BLaER1 (cell line): ENCODE measurements around the gene IL17RE.
"Not testable (repeated sequence)": the region's sequence is repeated elsewhere in the genome, so short reads cannot be mapped to it uniquely, and the experiment has no call there.

ENCODE experiments used
- H3K27ac ChIP-seq: shearing (Covaris generic); formaldehyde crosslinking; 2 replicates; pipeline ENCODE4 v1.8.1; 2022
- H3K27me3 ChIP-seq: shearing (Covaris generic); formaldehyde crosslinking; 2 replicates; pipeline ENCODE4 v1.8.1; 2022
- H3K36me3 ChIP-seq: shearing (Covaris generic); formaldehyde crosslinking; 2 replicates; pipeline ENCODE4 v1.8.1; 2022
- H3K4me1 ChIP-seq: shearing (Covaris generic); formaldehyde crosslinking; 2 replicates; pipeline ENCODE4 v1.8.1; 2022
- H3K4me2 ChIP-seq: shearing (Covaris generic); formaldehyde crosslinking; 2 replicates; pipeline ENCODE4 v1.8.1; 2022
- H3K4me3 ChIP-seq: shearing (Covaris generic); formaldehyde crosslinking; 2 replicates; pipeline ENCODE4 v1.8.1; 2022
- H3K9ac ChIP-seq: shearing (Covaris generic); formaldehyde crosslinking; 2 replicates; pipeline ENCODE4 v1.8.1; 2022
- H3K9me3 ChIP-seq: shearing (Covaris generic); formaldehyde crosslinking; 2 replicates; pipeline ENCODE4 v1.8.1; 2022
- H4K20me1 ChIP-seq: shearing (Covaris generic); formaldehyde crosslinking; 2 replicates; pipeline ENCODE4 v1.8.1; 2022
- Cebpa-rat ChIP-seq: shearing (Covaris generic); IDR thresholded peaks from 2 replicates; pipeline ENCODE4 v1.8.1; 2022

IL17RE gene

DNA sequence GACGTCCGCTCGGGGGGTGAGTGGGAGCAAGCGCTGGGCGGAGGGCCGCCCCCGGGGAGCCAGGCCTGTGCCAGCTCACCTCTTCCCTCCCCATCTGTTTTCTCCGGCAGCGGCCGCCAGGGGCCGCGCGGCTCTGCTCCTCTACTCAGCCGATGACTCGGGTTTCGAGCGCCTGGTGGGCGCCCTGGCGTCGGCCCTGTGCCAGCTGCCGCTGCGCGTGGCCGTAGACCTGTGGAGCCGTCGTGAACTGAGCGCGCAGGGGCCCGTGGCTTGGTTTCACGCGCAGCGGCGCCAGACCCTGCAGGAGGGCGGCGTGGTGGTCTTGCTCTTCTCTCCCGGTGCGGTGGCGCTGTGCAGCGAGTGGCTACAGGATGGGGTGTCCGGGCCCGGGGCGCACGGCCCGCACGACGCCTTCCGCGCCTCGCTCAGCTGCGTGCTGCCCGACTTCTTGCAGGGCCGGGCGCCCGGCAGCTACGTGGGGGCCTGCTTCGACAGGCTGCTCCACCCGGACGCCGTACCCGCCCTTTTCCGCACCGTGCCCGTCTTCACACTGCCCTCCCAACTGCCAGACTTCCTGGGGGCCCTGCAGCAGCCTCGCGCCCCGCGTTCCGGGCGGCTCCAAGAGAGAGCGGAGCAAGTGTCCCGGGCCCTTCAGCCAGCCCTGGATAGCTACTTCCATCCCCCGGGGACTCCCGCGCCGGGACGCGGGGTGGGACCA lies 30.4 kb downstream of the IL17RE start:
- Histone ChIP-seq H3K36me3 (peaks cover 36% of the 10 kb centered on the region), H3K4me3 (peak overlapping the region; percentile 80), H3K4me1 (peaks cover 29% of the 10 kb centered on the region), H3K27ac (peak overlapping the region; percentile 92), H3K9me3 (no peaks in the 10 kb centered on the region), H4K20me1 (no peaks in the 10 kb centered on the region), H3K27me3 (no peaks in the 10 kb centered on the region), H3K9ac (peak overlapping the region; percentile 88), H3K4me2 (peak overlapping the region; percentile 99)
- no peak for TF ChIP-seq Cebpa-rat

DNA sequence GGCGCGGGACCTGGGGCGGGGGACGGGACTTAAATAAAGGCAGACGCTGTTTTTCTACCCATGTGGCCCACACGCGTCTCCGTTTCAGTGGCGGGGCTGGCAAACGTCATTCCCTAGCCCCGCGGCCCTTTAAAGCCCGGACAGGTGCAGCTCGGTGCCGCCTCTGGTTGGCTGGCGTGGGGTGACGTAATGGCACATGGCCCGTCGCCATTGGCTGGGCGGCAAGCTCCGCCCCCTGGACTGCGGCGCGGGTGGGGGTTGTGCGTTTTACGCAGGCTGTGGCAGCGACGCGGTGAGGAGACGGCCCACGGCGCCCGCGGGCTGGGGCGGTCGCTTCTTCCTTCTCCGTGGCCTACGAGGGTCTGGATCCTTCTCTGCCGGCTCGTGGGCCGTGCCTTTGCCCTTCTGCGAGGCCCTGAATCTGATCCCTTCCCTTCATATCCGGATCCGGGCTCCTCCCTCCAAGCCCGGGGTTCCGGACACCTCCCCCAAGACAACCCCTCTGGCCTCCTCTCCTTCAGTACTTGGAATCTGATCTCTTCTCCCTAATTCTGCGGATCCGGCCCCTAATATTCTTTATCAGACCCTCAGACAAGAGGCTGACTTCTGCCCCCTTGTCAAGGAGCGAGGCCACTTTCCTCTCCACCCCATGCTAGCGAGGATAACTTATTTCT lies 31.1 kb downstream of the IL17RE start, which contains the start of gene CRELD1:
Gene CRELD1 (plus strand): TSS at position 274 of the 674 bp plus-strand sequence. CDS start 605 bp downstream, outside the sequence.
- no peak for TF ChIP-seq Cebpa-rat
- Histone ChIP-seq H3K4me2 (peak within 1 kb of the TSS; percentile 99), H3K9me3 (no peaks in the 10 kb centered on the region), H3K4me3 (peak within 1 kb of the TSS; percentile 80), H3K27ac (peak within 1 kb of the TSS; percentile 92), H4K20me1 (no peaks in the 10 kb centered on the region), H3K27me3 (no peaks in the 10 kb centered on the region), H3K4me1 (peaks cover 29% of the 10 kb centered on the region), H3K36me3 (peaks cover 39% of the 10 kb centered on the region), H3K9ac (peak within 1 kb of the TSS; percentile 88)

DNA sequence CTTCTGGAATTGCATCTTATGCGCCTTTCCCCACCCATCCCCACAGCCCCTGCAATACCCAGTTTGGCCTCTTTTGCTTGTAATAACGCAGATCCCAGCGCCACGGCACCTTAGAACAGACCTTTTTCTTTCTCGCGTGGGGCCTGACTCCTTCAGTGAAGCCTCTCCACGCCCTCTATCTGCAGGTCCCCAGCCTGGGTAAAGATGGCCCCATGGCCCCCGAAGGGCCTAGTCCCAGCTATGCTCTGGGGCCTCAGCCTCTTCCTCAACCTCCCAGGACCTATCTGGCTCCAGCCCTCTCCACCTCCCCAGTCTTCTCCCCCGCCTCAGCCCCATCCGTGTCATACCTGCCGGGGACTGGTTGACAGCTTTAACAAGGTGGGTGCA lies 31.6 kb downstream of the IL17RE start:
- Histone ChIP-seq H3K27ac (peak overlapping the region; percentile 92), H3K27me3 (no peaks in the 10 kb centered on the region), H4K20me1 (no peaks in the 10 kb centered on the region), H3K36me3 (peaks cover 41% of the 10 kb centered on the region), H3K9ac (peak overlapping the region; percentile 88), H3K4me1 (peaks cover 29% of the 10 kb centered on the region), H3K4me3 (peak overlapping the region; percentile 80), H3K4me2 (peak overlapping the region; percentile 99), H3K9me3 (no peaks in the 10 kb centered on the region)
- TF ChIP-seq Cebpa-rat, result no peak

DNA sequence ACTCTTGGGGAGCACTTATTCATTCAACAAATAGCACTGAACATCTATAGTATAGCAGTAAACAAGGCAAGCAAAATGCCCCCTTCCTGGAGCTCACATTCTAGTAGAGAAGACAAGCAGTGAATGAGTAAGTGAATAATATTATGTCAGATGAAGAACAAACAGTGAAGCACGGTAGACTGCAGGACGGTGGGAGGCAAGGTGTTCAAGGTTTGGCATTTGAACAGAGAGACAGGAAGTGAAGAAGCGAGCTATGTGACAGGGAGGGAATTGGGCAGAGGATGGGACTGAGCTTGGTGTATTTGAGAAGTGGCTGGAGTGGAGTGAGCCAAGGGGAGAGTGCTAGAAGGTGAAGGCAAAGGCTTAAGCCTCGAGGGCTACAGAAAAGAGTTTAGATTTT lies 32.3 kb downstream of the IL17RE start:
- Histone ChIP-seq H3K36me3 (peaks cover 41% of the 10 kb centered on the region), H3K9ac (peak overlapping the region; percentile 88; the same call in 1 of the 2 replicates), H3K9me3 (no peaks in the 10 kb centered on the region), H3K4me2 (peak overlapping the region; percentile 99), H4K20me1 (no peaks in the 10 kb centered on the region), H3K27me3 (no peaks in the 10 kb centered on the region), H3K4me3 (no peak overlapping the region), H3K4me1 (peaks cover 29% of the 10 kb centered on the region), H3K27ac (peak overlapping the region; percentile 92; the same call in 1 of the 2 replicates)
- no peak for TF ChIP-seq Cebpa-rat

DNA sequence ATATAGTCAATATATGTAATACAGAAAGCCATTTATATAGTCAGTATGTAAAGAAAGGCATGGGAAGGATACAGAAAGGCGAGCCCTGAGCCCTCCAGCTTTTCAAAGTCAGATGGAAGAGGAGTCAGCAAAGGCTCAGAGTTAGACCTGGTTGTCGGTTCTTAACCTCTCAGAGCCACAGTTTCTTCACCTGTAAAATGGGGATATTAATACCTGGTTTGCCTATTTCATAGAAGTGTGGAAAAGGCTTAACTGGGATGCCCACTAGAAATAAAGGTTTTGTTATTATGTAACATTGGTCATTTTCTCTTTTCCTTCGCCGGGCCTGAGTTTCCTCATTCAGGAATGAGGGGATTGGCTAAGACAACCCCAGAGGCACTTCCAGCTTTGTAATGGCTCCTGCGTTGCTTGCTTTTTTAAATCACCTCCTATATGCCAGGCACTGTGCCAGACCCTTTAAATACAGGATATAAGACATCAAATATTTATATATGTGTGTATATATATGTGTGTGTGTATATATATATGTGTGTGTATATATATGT lies 33.4 kb downstream of the IL17RE start:
- H3K4me1 ChIP-seq, result peaks cover 29% of the 10 kb centered on the region
- peak overlapping the region; percentile 99; the same call in 1 of the 2 replicates for H3K4me2 ChIP-seq
- peaks cover 40% of the 10 kb centered on the region for H3K36me3 ChIP-seq
- no peaks in the 10 kb centered on the region for H4K20me1 ChIP-seq
- H3K4me3 ChIP-seq, result no peak overlapping the region
- no peak for TF ChIP-seq Cebpa-rat
- no peaks in the 10 kb centered on the region for H3K9me3 ChIP-seq
- H3K9ac ChIP-seq, result no peak overlapping the region
- H3K27me3 ChIP-seq, result no peaks in the 10 kb centered on the region
- no peak overlapping the region for H3K27ac ChIP-seq

DNA sequence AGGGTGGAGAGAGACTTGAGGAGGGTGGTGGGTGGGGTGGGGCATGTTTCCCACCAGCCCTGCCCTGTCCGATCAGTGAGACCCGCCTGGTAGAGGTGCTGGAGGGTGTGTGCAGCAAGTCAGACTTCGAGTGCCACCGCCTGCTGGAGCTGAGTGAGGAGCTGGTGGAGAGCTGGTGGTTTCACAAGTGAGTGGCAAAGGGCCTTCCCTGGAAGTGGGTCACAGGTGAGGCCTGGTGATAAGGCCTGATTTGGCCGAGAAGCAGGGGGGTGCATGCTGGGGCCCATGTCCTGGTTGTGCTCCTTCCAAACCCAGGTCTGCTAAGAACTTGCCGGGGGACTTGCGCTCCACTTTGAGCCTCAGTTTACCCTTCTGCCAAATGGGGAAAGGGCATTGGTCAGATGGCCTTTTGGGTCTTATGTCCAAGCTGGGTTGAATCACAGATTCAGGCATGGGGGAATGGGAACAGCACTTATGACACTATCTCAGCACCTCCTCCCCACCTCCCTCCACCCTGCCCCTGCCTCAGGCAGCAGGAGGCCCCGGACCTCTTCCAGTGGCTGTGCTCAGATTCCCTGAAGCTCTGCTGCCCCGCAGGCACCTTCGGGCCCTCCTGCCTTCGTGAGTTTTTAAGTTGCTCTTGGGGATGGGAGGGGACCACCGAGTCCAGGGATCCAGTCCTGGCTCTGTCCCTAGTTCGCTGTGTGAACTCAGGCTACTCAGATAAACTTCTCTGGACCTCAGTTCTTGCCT lies 35.0 kb downstream of the IL17RE start:
- H3K9ac ChIP-seq, result no peak overlapping the region
- H3K27me3 ChIP-seq, result no peaks in the 10 kb centered on the region
- no peak for TF ChIP-seq Cebpa-rat
- no peak overlapping the region for H3K27ac ChIP-seq
- H3K4me3 ChIP-seq, result no peak overlapping the region
- no peak overlapping the region for H3K4me2 ChIP-seq
- H3K9me3 ChIP-seq, result no peaks in the 10 kb centered on the region
- H4K20me1 ChIP-seq, result no peaks in the 10 kb centered on the region
- peaks cover 21% of the 10 kb centered on the region for H3K4me1 ChIP-seq
- peaks cover 55% of the 10 kb centered on the region for H3K36me3 ChIP-seq

DNA sequence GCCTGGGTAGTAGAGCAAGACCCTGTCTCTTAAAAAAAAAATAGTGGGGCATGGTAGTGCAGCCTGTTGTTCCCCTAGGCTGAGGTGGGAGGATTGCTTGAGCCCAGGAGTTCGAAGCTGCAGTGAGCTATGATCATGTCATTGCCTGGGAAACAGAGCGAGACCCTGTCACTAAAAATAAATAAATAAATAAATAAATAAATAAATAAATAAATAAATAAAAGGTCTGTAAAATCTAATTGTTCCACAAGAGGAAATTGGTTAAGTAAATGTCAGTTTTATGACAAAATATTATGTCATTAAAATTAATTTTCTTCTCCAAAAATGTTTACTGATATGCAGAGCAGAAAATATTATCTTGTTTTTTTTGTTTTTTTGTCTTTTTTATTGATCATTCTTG lies 36.3 kb downstream of the IL17RE start:
- peaks cover 68% of the 10 kb centered on the region for H3K36me3 ChIP-seq

DNA sequence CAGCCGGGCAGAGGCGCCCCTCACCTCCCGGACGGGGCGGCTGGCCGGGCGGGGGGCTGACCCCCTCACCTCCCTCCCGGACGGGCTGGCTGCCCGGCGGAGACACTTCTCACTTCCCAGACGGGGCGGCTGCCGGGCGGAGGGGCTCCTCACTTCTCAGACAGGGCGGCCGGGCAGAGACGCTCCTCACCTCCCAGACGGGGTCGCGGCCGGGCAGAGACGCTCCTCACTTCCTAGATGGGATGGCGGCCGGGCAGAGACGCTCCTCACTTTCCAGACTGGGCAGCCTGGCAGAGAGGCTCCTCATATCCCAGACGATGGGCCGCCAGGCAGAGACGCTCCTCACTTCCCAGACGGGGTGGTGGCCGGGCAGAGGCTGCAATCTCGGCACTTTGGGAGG lies 37.3 kb downstream of the IL17RE start:
- not testable (repeated sequence) for H3K27me3 ChIP-seq, H3K9ac ChIP-seq, H3K9me3 ChIP-seq, H3K27ac ChIP-seq, H3K4me2 ChIP-seq, H3K4me3 ChIP-seq, H4K20me1 ChIP-seq
- Histone ChIP-seq H3K36me3 (peaks cover 78% of the 10 kb centered on the region), H3K4me1 (peaks cover 13% of the 10 kb centered on the region)

More for the DNA sequence above, 36.3 kb downstream of the IL17RE start:
- H3K4me2 ChIP-seq, result no peak overlapping the region
- H3K4me1 ChIP-seq, result peaks cover 21% of the 10 kb centered on the region
- no peak overlapping the region for H3K27ac ChIP-seq
- H3K27me3 ChIP-seq, result no peaks in the 10 kb centered on the region
- H4K20me1 ChIP-seq, result no peaks in the 10 kb centered on the region
- H3K9ac ChIP-seq, result no peak overlapping the region
- no peak overlapping the region for H3K4me3 ChIP-seq
- H3K9me3 ChIP-seq, result no peaks in the 10 kb centered on the region
- no peak for TF ChIP-seq Cebpa-rat

DNA sequence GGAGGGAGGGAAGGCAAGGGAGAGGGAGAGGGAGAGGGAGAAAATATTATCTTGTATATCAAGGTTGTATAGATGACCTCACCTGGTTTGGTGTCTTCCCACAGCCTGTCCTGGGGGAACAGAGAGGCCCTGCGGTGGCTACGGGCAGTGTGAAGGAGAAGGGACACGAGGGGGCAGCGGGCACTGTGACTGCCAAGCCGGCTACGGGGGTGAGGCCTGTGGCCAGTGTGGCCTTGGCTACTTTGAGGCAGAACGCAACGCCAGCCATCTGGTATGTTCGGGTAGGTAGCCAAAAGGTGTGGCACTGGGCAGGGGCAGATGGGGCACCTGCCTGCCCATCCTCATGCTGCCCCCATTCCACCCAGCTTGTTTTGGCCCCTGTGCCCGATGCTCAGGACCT lies 38.1 kb downstream of the IL17RE start:
- Histone ChIP-seq H3K4me1 (peaks cover 4% of the 10 kb centered on the region), H3K4me2 (no peak overlapping the region), H3K27ac (no peak overlapping the region), H3K36me3 (peaks cover 79% of the 10 kb centered on the region), H4K20me1 (no peaks in the 10 kb centered on the region), H3K4me3 (no peak overlapping the region), H3K9ac (no peak overlapping the region), H3K27me3 (no peaks in the 10 kb centered on the region), H3K9me3 (no peaks in the 10 kb centered on the region)
- no peak for TF ChIP-seq Cebpa-rat

DNA sequence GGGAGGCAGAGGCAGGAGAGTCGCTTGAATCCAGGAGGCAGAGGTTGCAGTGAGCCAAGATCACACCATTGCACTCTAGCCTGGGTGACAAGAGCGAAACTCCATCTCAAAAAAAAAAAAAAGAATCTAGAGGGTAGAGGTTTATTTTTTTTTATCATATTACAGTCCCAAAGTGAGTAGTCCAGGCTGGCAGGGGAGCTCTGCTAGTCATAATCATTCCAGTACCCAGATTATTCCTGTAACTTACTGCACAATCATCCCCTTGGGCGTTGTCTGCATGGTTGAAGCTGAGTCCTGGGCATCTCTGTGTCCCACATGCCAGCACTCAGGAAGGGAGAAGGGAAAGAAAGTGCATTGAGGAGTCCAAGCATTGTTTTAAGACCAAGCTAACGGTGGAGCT lies 39.5 kb downstream of the IL17RE start:
- TF ChIP-seq Cebpa-rat, result no peak
- Histone ChIP-seq H4K20me1 (no peaks in the 10 kb centered on the region), H3K36me3 (peaks cover 82% of the 10 kb centered on the region), H3K27me3 (no peaks in the 10 kb centered on the region), H3K9me3 (no peaks in the 10 kb centered on the region), H3K4me1 (no peaks in the 10 kb centered on the region), H3K4me3 (no peak overlapping the region), H3K9ac (no peak overlapping the region), H3K4me2 (no peak overlapping the region), H3K27ac (no peak overlapping the region)
